Germinal center (tissue), 1 donor: ENCODE data around the gene C2orf69.

Source experiments
- DNase-seq: peaks from one replicate; pipeline ENCODE4 v3.0.0; 2012; ENCODE audit warnings: mixed read lengths, low spot score

C2orf69 gene

GRCh38 chr2:199968126-199968525, 57.0 kb downstream of the C2orf69 start:
- no peak for DNase-seq

- no peak for DNase-seq
Measured at GRCh38 chr2:199972088-199972626, 61.1 kb downstream of the C2orf69 start.

- no peak for DNase-seq
Measured at GRCh38 chr2:199973703-199974102, 62.6 kb downstream of the C2orf69 start.

DNA sequence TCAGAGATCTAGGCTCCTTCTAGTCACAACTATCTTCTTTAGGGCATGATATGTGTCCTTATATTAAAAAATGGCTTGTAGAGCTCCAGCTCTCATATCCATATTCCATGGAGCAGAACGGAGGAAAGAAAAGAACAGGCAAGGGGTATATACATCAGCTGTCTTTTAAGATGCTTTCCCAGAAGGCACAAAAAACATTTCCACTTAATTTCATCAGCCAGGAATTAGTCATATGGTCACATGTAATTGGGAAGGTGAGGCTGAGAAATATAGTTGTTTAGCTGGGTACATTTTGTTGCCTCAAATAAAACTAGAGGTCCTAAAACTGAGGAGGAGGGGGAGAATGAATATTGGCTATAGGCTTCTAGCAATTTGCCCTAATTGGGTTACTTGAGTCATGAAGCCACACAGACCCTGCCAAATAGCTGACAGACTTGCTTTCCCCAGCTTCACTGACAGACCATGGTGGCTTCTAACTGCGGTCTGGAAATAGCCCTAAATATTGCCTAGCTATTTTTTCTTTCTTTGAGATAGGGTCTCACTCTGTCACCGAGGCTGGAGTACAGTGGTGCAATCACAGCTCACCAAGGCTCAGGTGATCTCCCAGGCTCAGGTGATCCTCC, 64.3 kb downstream of the C2orf69 start:
- DNase-seq: no peak
